DMS 273 (cell line): Measurements from ENCODE around the gene ETV2.
"Not testable (repeated sequence)": the region's sequence is repeated elsewhere in the genome, so short reads cannot be mapped to it uniquely, and the experiment has no call there.

Source experiments
- DNase-seq: peaks from one replicate; lab custom pipeline; 2025; ENCODE audit not compliant: unreplicated experiment; lab: John Stamatoyannopoulos, UW

ETV2 gene

GRCh38 chr19:35656700-35657099 is 15.2 kb downstream of the ETV2 start:
- no peak for DNase-seq

- peak; percentile 20 for DNase-seq
Measured at GRCh38 chr19:35657904-35658700, 16.6 kb downstream of the ETV2 start.

DNA sequence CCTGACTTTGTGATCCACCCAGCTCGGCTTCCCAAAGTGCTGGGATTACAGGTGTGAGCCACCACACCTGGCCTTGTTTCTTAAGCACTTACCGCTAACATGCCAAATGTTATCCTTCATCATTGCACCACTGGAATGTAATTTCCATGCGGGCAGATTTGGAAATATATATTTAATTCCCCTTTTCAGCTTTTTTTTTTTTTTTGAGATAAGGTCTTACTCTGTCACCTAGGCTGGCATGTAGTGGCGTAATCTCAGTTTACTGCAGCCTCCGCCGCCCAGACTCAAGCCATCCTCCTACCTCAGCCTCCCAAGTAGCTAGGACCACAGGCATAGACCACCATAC is 20.4 kb downstream of the ETV2 start:
- no peak for DNase-seq

DNA sequence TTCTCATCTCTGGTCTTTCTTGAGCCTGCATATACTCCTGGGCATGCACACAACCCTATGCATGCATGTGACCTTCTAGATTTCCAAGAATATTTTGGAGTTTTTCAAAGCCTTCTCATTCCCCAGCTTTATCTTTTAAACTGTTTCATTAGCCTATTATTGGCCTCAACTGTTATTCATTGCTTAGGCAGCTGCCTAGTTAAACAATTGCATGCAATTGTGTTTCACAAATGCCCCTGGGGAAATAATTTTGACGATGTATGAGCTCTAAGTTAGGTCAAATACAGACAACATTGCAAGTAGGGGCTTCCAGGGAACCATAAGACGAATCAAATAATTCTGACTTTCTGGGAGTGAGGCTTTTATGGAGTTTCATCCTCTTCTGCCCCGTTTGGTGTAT is 22.4 kb downstream of the ETV2 start:
- DNase-seq: no peak

- DNase-seq: no peak
Measured at GRCh38 chr19:35665157-35665556, 23.6 kb downstream of the ETV2 start.

- no peak for DNase-seq
Measured at GRCh38 chr19:35665604-35666003, 24.1 kb downstream of the ETV2 start.

GRCh38 chr19:35666251-35666913 is 24.8 kb downstream of the ETV2 start, which contains the start of gene UPK1A:
Gene UPK1A, plus strand, starts transcription at chr19:35666517. Its CDS starts 296 bp downstream, at chr19:35666813.
- no peak for DNase-seq

GRCh38 chr19:35669566-35669965 is 28.0 kb downstream of the ETV2 start:
- no peak for DNase-seq

- DNase-seq: peak; percentile 40
Measured at GRCh38 chr19:35669974-35670373, 28.4 kb downstream of the ETV2 start.

DNA sequence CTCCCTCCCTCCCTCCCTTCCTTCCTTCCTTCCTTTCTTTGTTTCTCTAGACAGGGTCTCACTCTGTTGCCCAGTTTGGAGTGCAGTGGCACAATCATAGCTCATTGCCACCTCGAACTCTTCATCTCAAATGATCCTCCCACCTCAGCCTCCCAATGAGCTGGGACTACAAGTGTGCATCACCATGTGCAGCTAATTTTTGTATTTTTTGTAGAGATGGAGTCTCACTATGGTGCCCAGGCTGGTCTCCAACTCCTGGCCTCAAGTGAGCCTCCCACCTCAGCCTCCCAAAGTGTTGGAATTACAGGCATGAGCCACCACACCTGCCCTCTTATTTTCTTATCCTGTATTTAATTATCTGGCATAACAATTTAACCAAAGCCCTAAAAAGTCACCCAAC is 29.1 kb downstream of the ETV2 start:
- DNase-seq: no peak

GRCh38 chr19:35671818-35672217 is 30.3 kb downstream of the ETV2 start:
- DNase-seq: no peak

GRCh38 chr19:35673121-35673804 is 31.7 kb downstream of the ETV2 start:
- DNase-seq: peak; percentile 57

GRCh38 chr19:35675589-35676140 is 34.1 kb downstream of the ETV2 start:
- DNase-seq: no peak

DNA sequence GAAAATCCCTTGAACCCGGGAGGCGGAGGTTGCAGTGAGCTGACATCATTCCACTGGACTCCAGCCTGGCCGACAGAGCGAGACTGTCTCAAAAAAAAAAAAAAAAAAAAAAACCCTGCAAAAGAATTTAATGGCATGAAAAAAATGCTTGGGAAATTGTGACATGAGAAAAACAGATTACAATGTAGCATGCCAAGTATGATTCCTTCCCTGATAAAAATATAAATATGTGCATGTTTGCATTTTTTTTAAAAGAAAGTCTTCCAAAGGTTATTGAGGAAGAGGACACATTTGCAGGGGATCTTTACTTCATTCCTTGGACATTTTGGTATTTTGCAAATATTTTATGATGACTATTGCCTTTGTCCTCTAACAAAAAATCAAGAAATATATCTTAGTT is 48.3 kb downstream of the ETV2 start:
- no peak for DNase-seq

DNA sequence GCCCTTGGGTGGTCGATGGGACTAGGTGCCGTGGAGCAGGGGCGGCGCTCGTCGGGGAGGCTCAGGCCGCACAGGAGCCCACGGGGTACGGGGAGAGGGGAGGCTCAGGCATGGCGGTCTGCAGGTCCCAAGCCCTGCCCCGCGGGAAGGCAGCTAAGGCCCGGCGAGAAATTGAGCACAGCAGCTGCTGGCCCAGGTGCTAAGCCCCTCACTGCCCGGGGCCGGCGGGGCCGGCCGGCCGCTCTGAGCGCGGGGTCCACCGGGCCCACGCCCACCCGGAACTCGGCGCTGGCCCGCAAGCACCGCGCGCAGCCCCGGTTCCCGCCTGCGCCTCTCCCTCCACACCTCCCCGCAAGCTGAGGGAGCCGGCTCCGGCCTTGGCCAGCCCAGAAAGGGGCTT is 49.6 kb downstream of the ETV2 start:
- DNase-seq: not testable (repeated sequence)

- DNase-seq: peak; percentile 23
Measured at GRCh38 chr19:35692010-35692409, 50.5 kb downstream of the ETV2 start.

- DNase-seq: no peak
Measured at GRCh38 chr19:35693422-35693821, 51.9 kb downstream of the ETV2 start.

DNA sequence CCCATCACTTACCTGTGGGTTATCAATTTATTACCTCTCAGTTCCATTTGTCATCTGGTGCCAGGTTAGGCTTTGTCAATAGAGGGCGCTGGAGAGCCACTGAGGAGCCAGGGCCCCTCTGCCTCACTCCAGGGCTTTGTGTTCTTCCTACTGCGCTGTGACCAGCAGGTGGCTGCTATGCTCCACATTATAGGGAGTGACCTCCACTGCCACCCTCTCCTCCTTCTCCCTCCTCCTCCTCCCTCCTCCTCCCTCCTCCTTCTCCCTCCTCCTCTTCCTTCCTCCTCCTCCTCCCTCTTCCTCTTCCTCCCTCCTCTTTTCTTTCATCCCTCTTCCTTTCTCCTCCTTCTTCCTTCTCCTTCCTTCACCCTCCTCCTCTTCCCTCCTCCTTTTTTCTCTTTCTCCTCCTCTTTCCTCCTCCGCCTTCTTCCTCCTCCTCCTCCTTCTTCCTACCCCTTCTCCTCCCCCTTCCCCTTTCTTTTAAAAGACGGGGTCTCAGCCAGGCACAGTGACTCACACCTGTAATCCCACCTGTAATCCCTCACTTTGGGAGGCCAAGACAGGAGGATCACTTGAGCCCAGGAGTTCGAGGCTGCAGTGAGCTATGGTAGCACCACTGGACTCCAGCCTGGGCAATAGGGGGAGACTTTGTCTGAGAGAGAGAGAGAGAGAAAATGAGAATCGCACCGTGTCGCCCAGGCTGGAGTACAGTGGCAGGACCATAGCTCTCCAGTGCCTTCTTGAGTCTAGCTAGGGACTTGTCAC is 52.5 kb downstream of the ETV2 start:
- peak; percentile 94 for DNase-seq
